OCI-LY1 (cell line): ENCODE data around the gene SMIM29.
A peak's percentile ranks its signal among the peaks of the same experiment; 100 is the strongest.

Experiments used
- H2AFZ ChIP-seq: fragments of 200-600 bp; sonication (generic), shearing (Covaris generic); 2 replicates; pipeline ENCODE4 v1.6.0; 2014; ENCODE audit warnings: antibody characterized with exemption, mild to moderate bottlenecking, low read length
- H3F3A ChIP-seq: fragments of 200-600 bp; sonication (generic), shearing (Covaris generic); 2 replicates; pipeline ENCODE4 v1.6.0; 2014; ENCODE audit warnings: mild to moderate bottlenecking, antibody characterized with exemption, low read length, moderate library complexity; ENCODE audit not compliant: insufficient read depth
- H3K27ac ChIP-seq: fragments of 200-600 bp; sonication (generic); 2 replicates; pipeline ENCODE4 v1.5.1; 2014; ENCODE audit warnings: low read length, mixed run types, mild to moderate bottlenecking, low read depth; ENCODE audit not compliant: poor library complexity, severe bottlenecking
- H3K27me3 ChIP-seq: fragments of 200-600 bp; sonication (generic); 2 replicates; pipeline ENCODE4 v1.6.0; 2014; ENCODE audit warnings: antibody characterized with exemption, mild to moderate bottlenecking, low read length, moderate library complexity; ENCODE audit not compliant: insufficient read depth
- H3K36me3 ChIP-seq: fragments of 200-600 bp; sonication (generic); 2 replicates; pipeline ENCODE4 v1.6.1; 2014; ENCODE audit warnings: mild to moderate bottlenecking, antibody characterized with exemption, low read length, moderate library complexity, mixed read lengths; ENCODE audit not compliant: insufficient read depth
- H3K4me1 ChIP-seq: fragments of 200-600 bp; sonication (generic); 2 replicates; pipeline ENCODE4 v1.5.1; 2014; ENCODE audit warnings: mild to moderate bottlenecking, low read length, moderate library complexity; ENCODE audit not compliant: insufficient read depth, severe bottlenecking
- H3K4me2 ChIP-seq: fragments of 200-600 bp; sonication (generic), shearing (Covaris generic); 2 replicates; pipeline ENCODE4 v1.6.1; 2014; ENCODE audit warnings: low read length
- H3K4me3 ChIP-seq: fragments of 200-600 bp; sonication (generic); 2 replicates; pipeline ENCODE4 v1.5.1; 2014; ENCODE audit warnings: low read length, low read depth, mild to moderate bottlenecking, mixed read lengths; ENCODE audit not compliant: poor library complexity, severe bottlenecking
- H3K79me2 ChIP-seq: fragments of 200-600 bp; shearing (Covaris generic); 2 replicates; pipeline ENCODE4 v1.6.1; 2016; ENCODE audit warnings: mixed run types, low read length, mixed read lengths; ENCODE audit not compliant: insufficient read depth
- H3K9ac ChIP-seq: fragments of 200-600 bp; sonication (generic), shearing (Covaris generic); 2 replicates; pipeline ENCODE4 v1.6.1; 2014; ENCODE audit warnings: mild to moderate bottlenecking, low read length, mixed read lengths
- H3K9me2 ChIP-seq: fragments of 200-600 bp; sonication (generic), shearing (Covaris generic); 2 replicates; pipeline ENCODE4 v1.6.1; 2014; ENCODE audit warnings: low read depth, mild to moderate bottlenecking, low read length, mixed read lengths
- H3K9me3 ChIP-seq: fragments of 200-600 bp; shearing (Covaris generic); 2 replicates; pipeline ENCODE4 v1.6.1; 2014; ENCODE audit warnings: low read length, mixed read lengths
- H4K20me1 ChIP-seq: fragments of 200-600 bp; sonication (generic), shearing (Covaris generic); 2 replicates; pipeline ENCODE4 v1.6.0; 2016; ENCODE audit warnings: mild to moderate bottlenecking, low read length; ENCODE audit not compliant: insufficient read depth
- CTCF ChIP-seq: fragments of 200-600 bp; sonication (generic), shearing (Covaris generic); IDR thresholded peaks from 2 replicates; pipeline ENCODE4 v1.5.1; 2017; ENCODE audit warnings: mild to moderate bottlenecking, antibody characterized with exemption, low read length, moderate library complexity, mixed read lengths
- EZH2 ChIP-seq: fragments of 200-600 bp; sonication (generic), shearing (Covaris generic); IDR thresholded peaks from 2 replicates; pipeline ENCODE4 v1.8.0; 2017; ENCODE audit warnings: borderline replicate concordance, mixed run types, mild to moderate bottlenecking, antibody characterized with exemption, low read length, moderate library complexity, mixed read lengths

Gene SMIM29

GRCh38 chr6:34230653-34231371, 18.0 kb downstream of the SMIM29 start:
- peaks cover 26% of the 10 kb centered on the region for H3K4me1 ChIP-seq
- no peak overlapping the region for H2AFZ ChIP-seq
- H3F3A ChIP-seq = no peaks in the 10 kb centered on the region; the same call in 1 of the 2 replicates
- no peaks in the 10 kb centered on the region for H4K20me1 ChIP-seq
- H3K4me2 ChIP-seq = no peak overlapping the region
- no peaks in the 10 kb centered on the region for H3K36me3 ChIP-seq
- TF ChIP-seq CTCF (no peak), EZH2 (no peak)
- H3K9me2 ChIP-seq = no peaks in the 10 kb centered on the region
- H3K27ac ChIP-seq = no peak overlapping the region
- no peak overlapping the region for H3K4me3 ChIP-seq
- H3K27me3 ChIP-seq = no peaks in the 10 kb centered on the region
- H3K9me3 ChIP-seq = no peaks in the 10 kb centered on the region
- H3K9ac ChIP-seq = no peak overlapping the region
- no peaks in the 10 kb centered on the region for H3K79me2 ChIP-seq

GRCh38 chr6:34229877-34230276, 18.9 kb downstream of the SMIM29 start:
- Histone ChIP-seq H3K9me3 (no peaks in the 10 kb centered on the region), H3K27ac (no peak overlapping the region), H3K36me3 (no peaks in the 10 kb centered on the region), H3K79me2 (no peaks in the 10 kb centered on the region), H3K9ac (no peak overlapping the region), H3K4me3 (no peak overlapping the region), H3F3A (no peaks in the 10 kb centered on the region; the same call in 1 of the 2 replicates), H2AFZ (no peak overlapping the region), H3K4me2 (no peak overlapping the region), H3K9me2 (no peaks in the 10 kb centered on the region), H4K20me1 (no peaks in the 10 kb centered on the region), H3K27me3 (no peaks in the 10 kb centered on the region), H3K4me1 (peaks cover 19% of the 10 kb centered on the region)
- TF ChIP-seq EZH2 = no peak
- no peak for TF ChIP-seq CTCF

- Histone ChIP-seq H3K27ac (no peak overlapping the region), H3K9me3 (no peaks in the 10 kb centered on the region), H3K79me2 (no peaks in the 10 kb centered on the region), H3K36me3 (no peaks in the 10 kb centered on the region), H3K9me2 (no peaks in the 10 kb centered on the region), H3K4me2 (peak overlapping the region; percentile 15; the same call in 1 of the 2 replicates), H3F3A (no peaks in the 10 kb centered on the region), H4K20me1 (no peaks in the 10 kb centered on the region), H3K4me1 (peaks cover 30% of the 10 kb centered on the region), H2AFZ (no peak overlapping the region), H3K9ac (no peak overlapping the region), H3K4me3 (no peak overlapping the region), H3K27me3 (no peaks in the 10 kb centered on the region)
- TF ChIP-seq CTCF = no peak
- no peak for TF ChIP-seq EZH2
These were observed 20.9 kb downstream of the SMIM29 start for GRCh38 chr6:34227761-34228421.
